Smooth muscle cell of trachea (primary cell): ENCODE data around the gene ZNF611. TPM values are rescaled to one million over a fixed set of nuclear protein-coding genes. Genes with fewer than 3 reads are reported as not detected.

Source experiments
- total RNA-seq: library from RNA; depleted of rRNA; stranded (reverse); fragments of >200 nt; gene quantifications from 2 replicates; pipeline ENCODE4 v1.2.1, GENCODE V29; 2014

ZNF611 gene
- total RNA-seq: 15.4 and 16.9 TPM in 2 replicates

DNA sequence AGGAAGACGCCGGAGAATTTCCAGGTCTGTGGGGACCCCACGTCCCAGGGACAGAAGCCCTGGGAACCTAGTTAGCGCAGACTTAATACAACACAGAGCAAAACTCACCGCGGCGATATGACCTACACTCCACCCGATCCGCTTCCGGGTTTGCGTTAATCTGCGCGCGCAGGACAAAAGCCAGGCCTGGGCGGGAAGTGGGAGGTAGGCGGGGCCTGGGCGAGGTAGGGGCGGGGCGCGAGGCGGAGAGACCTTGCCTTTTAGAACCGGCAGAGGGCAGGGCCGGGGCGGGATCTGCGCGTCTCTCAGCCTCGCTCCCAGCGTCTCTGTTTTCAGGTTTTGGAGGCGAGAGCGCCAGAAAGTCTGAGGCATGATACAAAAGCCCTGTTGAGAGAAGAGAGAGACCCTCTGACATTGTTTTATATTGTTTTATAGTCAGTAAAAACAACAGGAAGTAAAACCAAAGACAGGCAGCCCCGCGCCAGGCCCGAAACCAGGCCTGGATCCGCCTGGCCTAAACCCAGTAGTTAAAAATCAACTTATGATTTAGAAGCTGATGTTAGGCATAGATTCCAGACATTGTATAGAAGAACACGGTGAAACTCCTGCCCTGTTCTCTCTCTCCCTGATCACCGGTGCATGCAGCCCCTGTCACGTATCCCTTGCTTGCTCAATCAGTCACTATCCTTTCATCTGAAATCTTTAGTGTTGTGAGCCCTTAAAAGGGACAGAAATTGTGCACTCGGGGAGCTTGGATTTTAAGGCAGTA, at the start of gene ZNF611:
Gene ZNF611, minus strand, starts transcription at position 152 of the 769 bp plus-strand sequence. CDS start 19,150 bp downstream, outside the sequence.

Other genes starting within 250 kb of the ZNF611 start
- gene ZNF808, start 207.4 kb downstream of the ZNF611 start, total RNA-seq: 16.0 and 18.0 TPM in 2 replicates
- 14.1 and 16.1 TPM in 2 replicates for gene ZNF701, start 164.8 kb downstream of the ZNF611 start, total RNA-seq
- gene ZNF83, start 96.7 kb downstream of the ZNF611 start, total RNA-seq: 50.6 and 56.7 TPM in 2 replicates
- 3.3 and 4.7 TPM in 2 replicates for gene ZNF600, start 51.7 kb upstream of the ZNF611 start, total RNA-seq
- 8.7 and 14.4 TPM in 2 replicates for gene ZNF28, start 86.6 kb upstream of the ZNF611 start, total RNA-seq
- gene ZNF468, start 122.6 kb upstream of the ZNF611 start, total RNA-seq: 15.7 and 19.4 TPM in 2 replicates
- gene ZNF320, start 162.6 kb upstream of the ZNF611 start, total RNA-seq: 14.8 and 16.2 TPM in 2 replicates
- gene ZNF888, start 188.4 kb upstream of the ZNF611 start, total RNA-seq: 2.6 and 8.9 TPM in 2 replicates
- 11.1 and 12.9 TPM in 2 replicates for gene ZNF816, start 227.8 kb upstream of the ZNF611 start, total RNA-seq